WTC11 (cell line): ENCODE measurements around the gene KSR1. TPM values are rescaled to one million over a fixed set of nuclear protein-coding genes. Genes with fewer than 3 reads are reported as not detected.

Experiments used
- ATAC-seq: fragments of 200-7000 bp; cut with Tn5 transposase; 2 replicates; pipeline ENCODE4 v1.10.0; 2021; ENCODE audit warnings: mild to moderate bottlenecking, moderate library complexity
- CTCF ChIA-PET: fragments of 300-600 bp; sonication (Branson Sonifier 250); formaldehyde crosslinking; loops from one replicate; lab custom pipeline; 2021; ENCODE audit warnings: antibody characterized with exemption; lab: Charles Lee
- POLR2A ChIA-PET: fragments of 350-600 bp; sonication (Branson Sonifier 250); formaldehyde crosslinking; loops from one replicate; lab custom pipeline; 2021; ENCODE audit warnings: antibody characterized with exemption; lab: Charles Lee
- DNase-seq: peaks from one replicate; pipeline ENCODE4 v3.0.0; 2021; ENCODE audit warnings: low spot score
- H3K27ac Mint-ChIP-seq: 2 replicates; pipeline ENCODE4 v1.8.0; 2021; ENCODE audit warnings: mixed read lengths
- H3K27me3 Mint-ChIP-seq: 2 replicates; pipeline ENCODE4 v1.8.0; 2021; ENCODE audit warnings: low read depth, mild to moderate bottlenecking, moderate library complexity, mixed read lengths
- H3K36me3 Mint-ChIP-seq: 2 replicates; pipeline ENCODE4 v1.8.0; 2021; ENCODE audit warnings: mixed read lengths
- H3K4me1 Mint-ChIP-seq: 2 replicates; pipeline ENCODE4 v1.8.0; 2022; ENCODE audit warnings: mixed read lengths
- H3K4me3 Mint-ChIP-seq: 2 replicates; pipeline ENCODE4 v1.8.0; 2021; ENCODE audit warnings: mild to moderate bottlenecking, moderate library complexity, mixed read lengths
- H3K9me3 Mint-ChIP-seq: 2 replicates; pipeline ENCODE4 v1.8.0; 2021; ENCODE audit warnings: mixed read lengths
- E2F1 ChIP-seq: sonication (generic); formaldehyde crosslinking; IDR thresholded peaks from 2 replicates; pipeline ENCODE4 v1.8.0; 2022; ENCODE audit warnings: mild to moderate bottlenecking, missing genetic modification reagents
- ERG ChIP-seq: fragments of 250-450 bp; sonication (Bioruptor Pico); IDR thresholded peaks from 2 replicates; pipeline ENCODE4 v1.8.0; 2021; ENCODE audit warnings: mild to moderate bottlenecking
- ESRRA ChIP-seq: sonication (generic); formaldehyde crosslinking; IDR thresholded peaks from 2 replicates; pipeline ENCODE4 v1.8.1; 2022; ENCODE audit warnings: mild to moderate bottlenecking, missing genetic modification reagents, borderline replicate concordance
- ETV6 ChIP-seq: sonication (generic); formaldehyde crosslinking; IDR thresholded peaks from 2 replicates; pipeline ENCODE4 v1.8.1; 2022; ENCODE audit warnings: mild to moderate bottlenecking, missing genetic modification reagents
- FOXK1 ChIP-seq: sonication (generic); formaldehyde crosslinking; IDR thresholded peaks from 2 replicates; pipeline ENCODE4 v1.8.0; 2022; ENCODE audit warnings: mild to moderate bottlenecking, moderate library complexity, missing genetic modification reagents
- FOXP4 ChIP-seq: sonication (generic); formaldehyde crosslinking; IDR thresholded peaks from 2 replicates; pipeline ENCODE4 v1.8.0; 2022; ENCODE audit warnings: mild to moderate bottlenecking, missing genetic modification reagents
- GTF2I ChIP-seq: fragments of 250-450 bp; sonication (Bioruptor Pico); conservative IDR thresholded peaks from 2 replicates; pipeline ENCODE4 v1.4.0; 2021; ENCODE audit warnings: mild to moderate bottlenecking
- HMGA2 ChIP-seq: fragments of 250-450 bp; sonication (Bioruptor Pico); IDR thresholded peaks from 2 replicates; pipeline ENCODE4 v1.4.0; 2021; ENCODE audit warnings: mild to moderate bottlenecking, moderate library complexity
- IRF1 ChIP-seq: sonication (generic); formaldehyde crosslinking; IDR thresholded peaks from 2 replicates; pipeline ENCODE4 v1.8.0; 2023; ENCODE audit warnings: missing genetic modification reagents
- MLX ChIP-seq: sonication (generic); formaldehyde crosslinking; IDR thresholded peaks from 2 replicates; pipeline ENCODE4 v1.8.1; 2023; ENCODE audit warnings: mild to moderate bottlenecking, missing genetic modification reagents, moderate library complexity
- MXD4 ChIP-seq: fragments of 250-450 bp; sonication (Bioruptor Pico); IDR thresholded peaks from 2 replicates; pipeline ENCODE4 v1.8.0; 2021; ENCODE audit warnings: mild to moderate bottlenecking, moderate library complexity, borderline replicate concordance
- NFYB ChIP-seq: sonication (generic); formaldehyde crosslinking; conservative IDR thresholded peaks from 2 replicates; pipeline ENCODE4 v1.8.0; 2022; ENCODE audit warnings: low read depth, missing genetic modification reagents
- RORB ChIP-seq: fragments of 250-450 bp; sonication (Bioruptor Pico); IDR thresholded peaks from 2 replicates; pipeline ENCODE4 v1.9.0; 2021; ENCODE audit warnings: mild to moderate bottlenecking
- SOX15 ChIP-seq: fragments of 250-450 bp; sonication (Bioruptor Pico); IDR thresholded peaks from 2 replicates; pipeline ENCODE4 v1.9.0; 2021; ENCODE audit warnings: mild to moderate bottlenecking
- SP1 ChIP-seq: sonication (generic); formaldehyde crosslinking; conservative IDR thresholded peaks from 2 replicates; pipeline ENCODE4 v1.8.1; 2022; ENCODE audit warnings: missing genetic modification reagents
- TEAD4 ChIP-seq: sonication (generic); formaldehyde crosslinking; IDR thresholded peaks from 2 replicates; pipeline ENCODE4 v1.8.0; 2022; ENCODE audit warnings: mild to moderate bottlenecking, missing genetic modification reagents
- USF1 ChIP-seq: sonication (generic); formaldehyde crosslinking; IDR thresholded peaks from 2 replicates; pipeline ENCODE4 v1.8.0; 2022; ENCODE audit warnings: mild to moderate bottlenecking, missing genetic modification reagents
- ZMAT4 ChIP-seq: fragments of 250-450 bp; sonication (Bioruptor Pico); IDR thresholded peaks from 2 replicates; pipeline ENCODE4 v1.9.0; 2021; ENCODE audit warnings: mild to moderate bottlenecking
- ZNF219 ChIP-seq: sonication (generic); formaldehyde crosslinking; IDR thresholded peaks from 2 replicates; pipeline ENCODE4 v1.8.0; 2023; ENCODE audit warnings: missing genetic modification reagents, mild to moderate bottlenecking, borderline replicate concordance
- ZNF416 ChIP-seq: fragments of 250-450 bp; sonication (Bioruptor Pico); IDR thresholded peaks from 2 replicates; pipeline ENCODE4 v1.9.0; 2021; ENCODE audit warnings: mild to moderate bottlenecking, inconsistent platforms
- total RNA-seq: library from RNA; stranded (reverse); gene quantifications from 3 replicates; pipeline ENCODE4 v1.2.3, GENCODE V29; 2021
- TF ChIP-seq, protein P1 (sequence below): sonication (generic); formaldehyde crosslinking; IDR thresholded peaks from 2 replicates; pipeline ENCODE4 v1.8.1; 2022; ENCODE audit warnings: low read depth, mild to moderate bottlenecking, moderate library complexity, missing genetic modification reagents, borderline replicate concordance
- TF ChIP-seq, protein P2 (sequence below): sonication (generic); formaldehyde crosslinking; IDR thresholded peaks from 2 replicates; pipeline ENCODE4 v1.8.0; 2023; ENCODE audit warnings: missing genetic modification reagents, mild to moderate bottlenecking, borderline replicate concordance

The KSR1 gene
- total RNA-seq, 1 experiment from 2014 or later, result 45.5 TPM

GRCh38 chr17:27462149-27462548, 5.9 kb downstream of the KSR1 start (continued):
- TF ChIP-seq USF1 (CRISPR knock-in tag) (no peak), TEAD4 (CRISPR knock-in tag) (no peak), IRF1 (CRISPR knock-in tag) (no peak), NFYB (no peak), ZMAT4 (CRISPR knock-in tag) (no peak), ERG (CRISPR knock-in tag) (no peak), FOXP4 (no peak), MXD4 (CRISPR knock-in tag) (no peak), SP1 (CRISPR knock-in tag) (no peak)
- TF ChIP-seq, protein P1, sequence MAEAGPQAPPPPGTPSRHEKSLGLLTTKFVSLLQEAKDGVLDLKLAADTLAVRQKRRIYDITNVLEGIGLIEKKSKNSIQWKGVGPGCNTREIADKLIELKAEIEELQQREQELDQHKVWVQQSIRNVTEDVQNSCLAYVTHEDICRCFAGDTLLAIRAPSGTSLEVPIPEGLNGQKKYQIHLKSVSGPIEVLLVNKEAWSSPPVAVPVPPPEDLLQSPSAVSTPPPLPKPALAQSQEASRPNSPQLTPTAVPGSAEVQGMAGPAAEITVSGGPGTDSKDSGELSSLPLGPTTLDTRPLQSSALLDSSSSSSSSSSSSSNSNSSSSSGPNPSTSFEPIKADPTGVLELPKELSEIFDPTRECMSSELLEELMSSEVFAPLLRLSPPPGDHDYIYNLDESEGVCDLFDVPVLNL, result no peak
- TF ChIP-seq, all 79 proteins: peak for 0

DNA sequence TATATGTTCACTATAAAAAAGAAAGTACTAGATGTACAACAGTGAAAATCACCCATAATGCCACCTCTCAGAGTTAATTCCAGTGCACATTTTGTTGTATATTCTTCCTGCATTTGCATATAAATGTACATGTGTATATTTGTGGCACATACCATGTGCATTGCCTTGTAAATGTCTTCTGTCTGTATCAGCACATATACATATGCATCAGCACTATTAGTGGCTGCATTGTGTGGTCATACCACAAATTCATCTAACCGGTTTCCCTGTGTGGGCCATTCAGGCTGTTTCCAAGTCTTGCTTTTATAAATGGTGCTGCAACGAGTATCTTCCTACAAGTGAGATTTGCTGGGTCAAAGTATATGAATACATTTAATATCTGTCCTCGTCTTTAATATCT, 6.5 kb downstream of the KSR1 start:
- ATAC-seq, result no peak
- ChIA-PET POLR2A (no interaction called here), CTCF (interaction anchor here (2.4 kb wide), 1 partner anchor 140 kb away, joined by 9 read pairs; no protein-coding TSS in a partner anchor)
- Mint-ChIP-seq H3K36me3 (no peaks in the 10 kb centered on the region), H3K9me3 (no peaks in the 10 kb centered on the region), H3K4me1 (peaks cover 85% of the 10 kb centered on the region), H3K27me3 (no peaks in the 10 kb centered on the region; the same call in none of the 2 replicates), H3K4me3 (no peak overlapping the region), H3K27ac (no peak overlapping the region)
- no peak for DNase-seq
- TF ChIP-seq ZNF416 (CRISPR knock-in tag) (no peak), E2F1 (CRISPR knock-in tag) (no peak), SOX15 (no peak), RORB (no peak), MLX (CRISPR knock-in tag) (no peak), SP1 (CRISPR knock-in tag) (no peak), HMGA2 (CRISPR knock-in tag) (no peak), ERG (CRISPR knock-in tag) (no peak), MXD4 (CRISPR knock-in tag) (no peak), ESRRA (CRISPR knock-in tag) (no peak), FOXK1 (CRISPR knock-in tag) (no peak), ZNF219 (CRISPR knock-in tag) (no peak), GTF2I (CRISPR knock-in tag) (no peak), ETV6 (no peak)
- TF ChIP-seq, protein P2, sequence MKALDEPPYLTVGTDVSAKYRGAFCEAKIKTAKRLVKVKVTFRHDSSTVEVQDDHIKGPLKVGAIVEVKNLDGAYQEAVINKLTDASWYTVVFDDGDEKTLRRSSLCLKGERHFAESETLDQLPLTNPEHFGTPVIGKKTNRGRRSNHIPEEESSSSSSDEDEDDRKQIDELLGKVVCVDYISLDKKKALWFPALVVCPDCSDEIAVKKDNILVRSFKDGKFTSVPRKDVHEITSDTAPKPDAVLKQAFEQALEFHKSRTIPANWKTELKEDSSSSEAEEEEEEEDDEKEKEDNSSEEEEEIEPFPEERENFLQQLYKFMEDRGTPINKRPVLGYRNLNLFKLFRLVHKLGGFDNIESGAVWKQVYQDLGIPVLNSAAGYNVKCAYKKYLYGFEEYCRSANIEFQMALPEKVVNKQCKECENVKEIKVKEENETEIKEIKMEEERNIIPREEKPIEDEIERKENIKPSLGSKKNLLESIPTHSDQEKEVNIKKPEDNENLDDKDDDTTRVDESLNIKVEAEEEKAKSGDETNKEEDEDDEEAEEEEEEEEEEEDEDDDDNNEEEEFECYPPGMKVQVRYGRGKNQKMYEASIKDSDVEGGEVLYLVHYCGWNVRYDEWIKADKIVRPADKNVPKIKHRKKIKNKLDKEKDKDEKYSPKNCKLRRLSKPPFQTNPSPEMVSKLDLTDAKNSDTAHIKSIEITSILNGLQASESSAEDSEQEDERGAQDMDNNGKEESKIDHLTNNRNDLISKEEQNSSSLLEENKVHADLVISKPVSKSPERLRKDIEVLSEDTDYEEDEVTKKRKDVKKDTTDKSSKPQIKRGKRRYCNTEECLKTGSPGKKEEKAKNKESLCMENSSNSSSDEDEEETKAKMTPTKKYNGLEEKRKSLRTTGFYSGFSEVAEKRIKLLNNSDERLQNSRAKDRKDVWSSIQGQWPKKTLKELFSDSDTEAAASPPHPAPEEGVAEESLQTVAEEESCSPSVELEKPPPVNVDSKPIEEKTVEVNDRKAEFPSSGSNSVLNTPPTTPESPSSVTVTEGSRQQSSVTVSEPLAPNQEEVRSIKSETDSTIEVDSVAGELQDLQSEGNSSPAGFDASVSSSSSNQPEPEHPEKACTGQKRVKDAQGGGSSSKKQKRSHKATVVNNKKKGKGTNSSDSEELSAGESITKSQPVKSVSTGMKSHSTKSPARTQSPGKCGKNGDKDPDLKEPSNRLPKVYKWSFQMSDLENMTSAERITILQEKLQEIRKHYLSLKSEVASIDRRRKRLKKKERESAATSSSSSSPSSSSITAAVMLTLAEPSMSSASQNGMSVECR, result no peak
